GM12801 (cell line): ENCODE measurements around the gene TCF7L2.

ENCODE experiments used
- TF ChIP-seq, protein P1 (sequence below): IDR thresholded peaks from one replicate; pipeline ENCODE4 v1.5.1; 2011; ENCODE audit warnings: control low read depth; ENCODE audit not compliant: insufficient read length; ENCODE audit errors: extremely low read depth

The TCF7L2 gene

GRCh38 chr10:113142601-113143362, 192.7 kb downstream of the TCF7L2 start:
- TF ChIP-seq, protein P1, sequence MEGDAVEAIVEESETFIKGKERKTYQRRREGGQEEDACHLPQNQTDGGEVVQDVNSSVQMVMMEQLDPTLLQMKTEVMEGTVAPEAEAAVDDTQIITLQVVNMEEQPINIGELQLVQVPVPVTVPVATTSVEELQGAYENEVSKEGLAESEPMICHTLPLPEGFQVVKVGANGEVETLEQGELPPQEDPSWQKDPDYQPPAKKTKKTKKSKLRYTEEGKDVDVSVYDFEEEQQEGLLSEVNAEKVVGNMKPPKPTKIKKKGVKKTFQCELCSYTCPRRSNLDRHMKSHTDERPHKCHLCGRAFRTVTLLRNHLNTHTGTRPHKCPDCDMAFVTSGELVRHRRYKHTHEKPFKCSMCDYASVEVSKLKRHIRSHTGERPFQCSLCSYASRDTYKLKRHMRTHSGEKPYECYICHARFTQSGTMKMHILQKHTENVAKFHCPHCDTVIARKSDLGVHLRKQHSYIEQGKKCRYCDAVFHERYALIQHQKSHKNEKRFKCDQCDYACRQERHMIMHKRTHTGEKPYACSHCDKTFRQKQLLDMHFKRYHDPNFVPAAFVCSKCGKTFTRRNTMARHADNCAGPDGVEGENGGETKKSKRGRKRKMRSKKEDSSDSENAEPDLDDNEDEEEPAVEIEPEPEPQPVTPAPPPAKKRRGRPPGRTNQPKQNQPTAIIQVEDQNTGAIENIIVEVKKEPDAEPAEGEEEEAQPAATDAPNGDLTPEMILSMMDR: no peak

- TF ChIP-seq, protein P1: no peak
Measured at GRCh38 chr10:113144576-113144975, 194.5 kb downstream of the TCF7L2 start.

DNA sequence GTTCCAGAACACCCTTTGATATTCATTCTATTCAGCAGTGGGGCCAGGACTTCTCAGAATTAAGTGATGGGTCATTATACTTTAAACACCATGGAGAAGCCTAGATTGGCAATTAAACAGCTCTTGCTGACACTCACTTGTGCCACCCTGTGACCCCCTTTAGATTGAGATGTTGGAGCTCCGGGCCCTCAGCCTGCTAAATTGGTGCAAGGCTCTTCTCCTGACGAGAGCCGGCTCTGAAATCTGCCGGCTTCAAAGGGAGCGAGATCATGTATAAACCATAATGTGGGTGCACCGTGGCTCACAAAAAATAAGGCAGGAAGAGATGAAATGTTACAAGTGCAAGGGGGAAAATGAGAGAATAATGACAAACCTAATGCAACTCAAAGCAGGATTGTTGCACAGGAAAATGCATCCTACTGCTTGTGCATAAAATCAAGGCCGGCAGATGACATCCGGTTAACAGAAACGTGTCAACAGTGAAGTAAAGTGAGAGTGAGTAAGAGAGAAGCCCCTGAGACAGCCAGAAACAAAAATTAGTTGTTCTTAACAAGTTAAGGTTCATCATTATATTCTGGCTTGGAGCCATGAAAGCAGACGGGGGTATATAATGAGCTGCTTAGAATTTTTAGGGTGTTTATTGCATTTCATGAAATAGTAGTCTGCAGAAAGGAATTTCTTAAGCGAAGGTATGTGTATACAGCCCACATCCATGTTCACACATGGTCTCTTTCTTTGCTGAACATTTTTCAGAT, 198.2 kb downstream of the TCF7L2 start:
- TF ChIP-seq, protein P1: no peak

DNA sequence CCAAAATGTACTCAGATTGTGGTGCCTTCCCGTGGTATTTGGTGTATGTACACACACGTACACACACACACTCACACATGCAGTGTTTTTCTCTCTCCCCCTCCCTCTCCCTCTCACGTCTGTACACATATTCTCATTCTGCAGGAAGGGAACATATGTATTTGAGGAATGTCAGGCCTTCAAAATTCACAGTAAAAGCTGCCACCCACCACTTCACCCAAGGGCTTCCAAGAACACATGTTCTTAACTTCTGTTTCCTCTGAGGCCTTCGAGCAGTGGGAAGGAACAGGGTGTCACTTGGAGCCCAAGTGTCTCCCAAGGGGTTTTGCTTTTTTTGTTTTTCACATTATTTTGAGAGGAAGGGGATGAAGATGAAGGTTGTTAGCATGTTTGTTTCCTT, 198.9 kb downstream of the TCF7L2 start:
- TF ChIP-seq, protein P1: no peak

DNA sequence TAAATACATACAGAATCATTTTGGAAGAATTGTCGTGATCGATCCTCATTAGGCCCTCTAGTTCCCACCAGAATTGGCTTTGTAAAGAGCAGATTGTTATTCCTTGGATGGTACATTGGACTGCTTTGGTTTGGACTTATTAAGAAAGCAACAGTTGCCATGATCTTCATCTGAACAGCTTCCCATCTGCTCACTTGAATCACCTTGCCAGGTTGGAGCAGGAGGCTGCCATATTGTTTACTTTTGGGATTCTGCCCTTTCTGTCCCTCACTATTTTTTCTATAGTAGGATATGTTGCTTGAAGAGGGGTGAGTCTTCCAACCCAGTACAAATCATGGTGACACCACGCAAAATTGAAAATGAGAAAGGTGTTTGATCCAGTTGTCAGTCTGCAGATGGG, 199.6 kb downstream of the TCF7L2 start:
- TF ChIP-seq, protein P1: no peak

DNA sequence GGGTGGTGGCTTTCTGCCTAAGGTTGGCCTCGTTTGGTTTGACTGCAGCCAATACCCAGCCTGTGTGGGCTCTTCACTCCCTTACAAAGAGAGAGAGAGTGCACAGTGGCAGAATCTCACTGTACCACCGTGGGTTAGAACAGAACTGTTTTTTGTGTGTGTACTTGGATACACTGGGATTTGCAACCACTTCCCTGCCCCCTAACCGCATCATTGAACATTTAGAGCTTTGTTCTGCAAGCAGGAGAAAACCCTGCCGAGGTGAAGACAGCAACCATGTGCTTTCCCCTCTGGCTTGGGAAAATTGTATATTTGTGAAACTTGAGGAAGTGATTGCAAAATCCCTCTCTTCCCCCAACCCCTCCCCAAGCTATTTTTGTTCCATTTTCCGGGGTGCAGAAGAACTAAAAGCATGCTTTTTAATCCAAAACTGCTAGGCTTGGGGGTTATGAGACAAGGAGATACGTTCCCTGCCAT, 201.2 kb downstream of the TCF7L2 start:
- TF ChIP-seq, protein P1: no peak

DNA sequence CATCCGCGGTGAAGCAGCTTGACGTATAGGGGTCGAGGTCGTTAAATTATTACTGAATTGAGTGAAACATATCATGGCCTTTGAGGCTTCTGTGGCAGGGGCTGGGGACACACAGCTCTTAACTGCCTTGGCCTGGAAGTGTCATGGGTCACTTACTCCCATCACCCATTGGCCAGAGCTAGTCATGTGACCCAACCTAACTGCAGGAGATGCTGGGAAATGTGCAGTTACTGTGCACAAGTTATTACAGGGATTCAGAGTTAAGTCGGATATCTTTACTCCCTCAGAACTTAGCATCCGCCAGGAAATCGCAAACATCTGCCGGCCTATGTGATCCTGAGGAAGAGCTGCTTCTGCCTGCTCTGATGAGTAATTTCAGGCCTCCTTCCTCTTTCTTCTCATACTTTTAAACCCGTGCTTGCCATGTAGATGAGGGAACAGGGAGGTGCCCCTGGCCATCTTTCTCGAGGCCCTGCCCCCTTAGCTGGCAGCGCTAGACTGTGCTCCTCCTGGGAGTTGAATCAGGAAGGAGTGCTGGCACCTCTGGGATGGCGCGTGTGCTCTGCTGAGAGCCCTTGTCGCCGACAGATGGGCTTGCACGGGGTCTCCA, 203.6 kb downstream of the TCF7L2 start:
- TF ChIP-seq, protein P1: no peak
